H7 (cell line): Measurements from ENCODE around the gene GRM7. TPM values are rescaled to one million over a fixed set of nuclear protein-coding genes. Genes with fewer than 3 reads are reported as not detected.

Source experiments
- DNase-seq: peaks from one replicate; pipeline ENCODE4 v3.0.0; 2012
- H3K27me3 ChIP-seq: 2 replicates; pipeline ENCODE4 v1.6.0; 2011; ENCODE audit warnings: mild to moderate bottlenecking, low read length; ENCODE audit not compliant: control insufficient read depth, insufficient read depth
- H3K36me3 ChIP-seq: replicated peaks from 2 replicates; pipeline ENCODE4 v1.5.1; 2011; ENCODE audit warnings: low read length; ENCODE audit not compliant: control insufficient read depth, insufficient read depth
- H3K4me3 ChIP-seq: 2 replicates; pipeline ENCODE4 v1.5.1; 2011; ENCODE audit warnings: low read depth, mild to moderate bottlenecking, control low read depth, low read length, moderate library complexity; ENCODE audit not compliant: insufficient read depth
- total RNA-seq: library from RNA; depleted of rRNA; stranded (reverse); fragments of >200 nt; shearing (Covaris generic); gene quantifications from 2 replicates; pipeline ENCODE4 v1.2.3, GENCODE V29; 2014

The GRM7 gene
- total RNA-seq, 1 experiment from 2014 or later: 0.14 TPM

- H3K4me3 ChIP-seq: no peak overlapping the region
- DNase-seq: no peak
- no peaks in the 10 kb centered on the region for H3K27me3 ChIP-seq
- no peaks in the 10 kb centered on the region for H3K36me3 ChIP-seq
Measured at GRCh38 chr3:7487763-7488162, 626.8 kb downstream of the GRM7 start.

GRCh38 chr3:7489417-7489816, 628.5 kb downstream of the GRM7 start:
- H3K27me3 ChIP-seq: no peaks in the 10 kb centered on the region
- H3K4me3 ChIP-seq: no peak overlapping the region
- H3K36me3 ChIP-seq: no peaks in the 10 kb centered on the region
- DNase-seq: no peak

DNA sequence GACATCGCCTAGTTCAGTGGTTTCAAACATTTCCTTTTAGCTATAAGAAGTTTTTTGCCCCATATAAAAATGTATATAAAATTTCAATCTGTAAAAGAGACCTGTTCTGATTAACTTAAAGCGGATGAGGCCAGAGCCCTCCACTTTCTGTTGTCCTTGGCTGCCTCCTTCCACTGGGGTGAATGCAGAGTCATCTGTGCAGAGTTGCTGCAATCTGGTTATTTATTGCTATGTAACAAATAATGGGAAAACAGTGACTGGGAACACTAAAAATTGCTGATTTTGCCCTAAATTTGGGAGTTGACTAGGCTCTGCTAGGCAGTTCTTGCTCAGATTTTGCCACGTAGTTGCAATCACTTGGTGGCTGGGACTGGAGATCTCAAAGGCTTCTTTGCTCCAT, 637.8 kb downstream of the GRM7 start:
- Histone ChIP-seq H3K4me3 (no peak overlapping the region), H3K36me3 (no peaks in the 10 kb centered on the region), H3K27me3 (no peaks in the 10 kb centered on the region)
- DNase-seq: no peak

GRCh38 chr3:7503431-7503830, 642.5 kb downstream of the GRM7 start:
- no peaks in the 10 kb centered on the region for H3K27me3 ChIP-seq
- no peak overlapping the region for H3K4me3 ChIP-seq

GRCh38 chr3:7504886-7505775, 644.2 kb downstream of the GRM7 start:
- no peak for DNase-seq
- Histone ChIP-seq H3K36me3 (no peaks in the 10 kb centered on the region), H3K27me3 (no peaks in the 10 kb centered on the region), H3K4me3 (no peak overlapping the region)

More at GRCh38 chr3:7503431-7503830, 642.5 kb downstream of the GRM7 start:
- DNase-seq: no peak
- H3K36me3 ChIP-seq: no peaks in the 10 kb centered on the region

DNA sequence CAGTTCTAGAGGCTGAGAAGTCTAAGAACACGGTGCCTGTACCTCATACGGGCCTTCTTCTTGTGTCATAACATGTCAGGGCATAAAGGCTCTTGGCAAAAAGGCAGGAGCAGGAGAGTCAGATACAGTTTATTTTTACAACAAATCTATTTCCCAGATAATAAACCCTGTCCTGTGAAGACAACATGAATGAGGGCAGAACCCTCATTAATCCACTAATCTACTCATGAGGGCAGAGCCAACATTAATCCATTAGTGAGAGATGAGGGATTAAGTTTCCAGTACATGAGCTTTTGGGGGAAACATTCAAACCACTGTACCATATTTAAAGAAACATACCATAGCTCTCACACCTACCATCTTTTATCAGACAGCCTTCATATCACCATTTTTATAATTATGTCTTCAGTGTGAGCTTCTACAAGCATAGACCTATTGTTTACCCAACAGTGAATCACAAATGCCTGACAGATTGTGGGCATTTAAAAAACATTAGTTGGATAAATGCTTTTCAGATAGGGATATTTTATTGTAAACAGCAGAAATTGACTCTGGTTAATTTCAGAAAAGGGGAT, 645.8 kb downstream of the GRM7 start:
- H3K27me3 ChIP-seq: no peaks in the 10 kb centered on the region
- DNase-seq: no peak
- no peak overlapping the region for H3K4me3 ChIP-seq
- no peaks in the 10 kb centered on the region for H3K36me3 ChIP-seq

GRCh38 chr3:7508821-7509220, 647.9 kb downstream of the GRM7 start:
- DNase-seq: no peak
- Histone ChIP-seq H3K36me3 (no peaks in the 10 kb centered on the region), H3K27me3 (no peaks in the 10 kb centered on the region), H3K4me3 (no peak overlapping the region)

- Histone ChIP-seq H3K4me3 (no peak overlapping the region), H3K27me3 (no peaks in the 10 kb centered on the region), H3K36me3 (no peaks in the 10 kb centered on the region)
- DNase-seq: no peak
Measured at GRCh38 chr3:7512048-7512447, 651.1 kb downstream of the GRM7 start.

GRCh38 chr3:7518026-7518425, 657.1 kb downstream of the GRM7 start:
- no peak for DNase-seq
- no peaks in the 10 kb centered on the region for H3K36me3 ChIP-seq
- H3K4me3 ChIP-seq: no peak overlapping the region
- H3K27me3 ChIP-seq: no peaks in the 10 kb centered on the region

GRCh38 chr3:7518456-7518855, 657.5 kb downstream of the GRM7 start:
- H3K36me3 ChIP-seq: no peaks in the 10 kb centered on the region
- DNase-seq: no peak
- H3K27me3 ChIP-seq: no peaks in the 10 kb centered on the region
- no peak overlapping the region for H3K4me3 ChIP-seq

GRCh38 chr3:7520059-7520458, 659.1 kb downstream of the GRM7 start:
- H3K4me3 ChIP-seq: no peak overlapping the region
- no peaks in the 10 kb centered on the region for H3K36me3 ChIP-seq
- no peaks in the 10 kb centered on the region for H3K27me3 ChIP-seq
- no peak for DNase-seq

- H3K36me3 ChIP-seq: no peaks in the 10 kb centered on the region
- no peaks in the 10 kb centered on the region for H3K27me3 ChIP-seq
- DNase-seq: no peak
- no peak overlapping the region for H3K4me3 ChIP-seq
Measured at GRCh38 chr3:7520593-7520992, 659.7 kb downstream of the GRM7 start.

GRCh38 chr3:7536510-7536909, 675.6 kb downstream of the GRM7 start:
- Histone ChIP-seq H3K4me3 (no peak overlapping the region), H3K36me3 (no peaks in the 10 kb centered on the region), H3K27me3 (no peaks in the 10 kb centered on the region)
- DNase-seq: no peak

DNA sequence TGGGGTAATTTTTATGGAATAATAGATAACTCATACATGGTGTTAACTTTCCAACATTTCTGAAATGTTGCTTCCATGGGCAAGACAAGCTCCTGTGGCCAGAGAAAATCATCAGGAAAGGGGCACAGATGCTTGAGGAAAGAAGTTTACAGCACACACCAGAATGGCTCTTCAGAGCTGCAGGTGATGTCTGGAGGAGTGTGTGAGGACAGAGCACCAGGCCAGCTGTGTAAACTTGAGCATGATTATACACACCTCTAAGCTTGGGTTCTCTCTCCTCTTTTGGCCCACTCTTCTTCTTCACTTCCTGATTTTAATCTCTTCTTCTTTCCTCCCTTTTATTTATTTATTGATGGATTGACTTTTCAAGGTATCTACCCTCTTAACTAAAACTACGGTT, 676.0 kb downstream of the GRM7 start:
- no peak overlapping the region for H3K4me3 ChIP-seq
- DNase-seq: no peak
- no peaks in the 10 kb centered on the region for H3K36me3 ChIP-seq
- H3K27me3 ChIP-seq: no peaks in the 10 kb centered on the region

GRCh38 chr3:7543294-7543880, 682.5 kb downstream of the GRM7 start:
- no peak for DNase-seq
- no peak overlapping the region for H3K4me3 ChIP-seq
- no peaks in the 10 kb centered on the region for H3K36me3 ChIP-seq
- no peaks in the 10 kb centered on the region for H3K27me3 ChIP-seq
